ENCODE results near the gene ADAMTSL1. TPM values are rescaled to one million over a fixed set of nuclear protein-coding genes. Genes with fewer than 3 reads are reported as not detected.

Gene ADAMTSL1
- total and polyA plus RNA-seq, 2 donors (not counting 3 experiments of a cell fraction or from before 2014, with no cell fraction given) = 15.0 to 18.4 TPM

DNA sequence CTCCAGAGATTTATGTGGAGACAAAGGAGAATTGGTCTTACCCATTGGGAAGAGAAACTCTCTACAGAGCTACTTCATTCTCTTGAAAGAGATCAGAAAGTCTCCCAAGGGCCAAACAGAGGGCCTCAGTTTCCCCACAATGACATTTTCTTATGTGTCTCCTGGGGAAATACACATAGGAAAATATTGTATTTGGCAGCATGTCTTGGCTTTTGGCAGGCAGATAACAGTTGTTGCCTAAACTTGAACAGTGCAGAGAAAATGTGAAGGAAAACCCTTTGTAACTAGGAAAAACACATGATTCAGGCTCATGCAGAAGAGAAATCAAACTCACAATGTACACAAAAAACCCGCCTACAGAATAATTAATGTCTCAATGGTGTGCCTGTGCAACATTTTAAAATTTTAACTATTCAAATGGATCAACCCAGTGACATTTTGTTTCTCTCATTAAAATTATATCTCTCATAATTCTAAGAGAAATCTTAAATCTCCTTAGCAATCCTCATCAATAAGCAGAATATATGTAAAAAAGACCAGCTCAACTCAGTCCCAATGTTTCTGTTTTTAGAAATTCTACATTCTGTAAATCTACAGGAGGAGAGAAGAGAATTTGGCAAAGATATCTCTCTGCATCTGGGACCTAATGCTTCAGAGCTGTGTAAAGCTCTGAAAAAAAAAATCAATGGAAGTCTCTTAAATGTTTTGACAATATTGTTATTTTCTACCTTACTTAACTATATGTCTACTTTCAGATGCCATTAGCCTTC, 205.1 kb downstream of the ADAMTSL1 start:
- Histone ChIP-seq H3K9me3 (replicated peaks; ENCODE audit: control insufficient read depth, insufficient read depth, low read length) (no peaks in the 10 kb centered on the region), H3K4me2 (ENCODE audit: insufficient read depth, low read length) (no peak overlapping the region), H3K9ac (replicated peaks; ENCODE audit: extremely low read depth, insufficient read depth, low read length) (no peak overlapping the region), H3K4me3 (replicated peaks in 1 of 3; ENCODE audit: insufficient read depth in 1 of 3, low read depth in 1 of 3, low read length in 3 of 3) (no peak overlapping the region), H3K36me3 (ENCODE audit: control insufficient read depth in 2 of 2, extremely low read depth in 1 of 2, insufficient read depth in 2 of 2, low read length in 2 of 2) (no peaks in the 10 kb centered on the region), H3K79me2 (ENCODE audit: control insufficient read depth, insufficient read depth, low read length) (no peaks in the 10 kb centered on the region), H3K4me1 (ENCODE audit: control insufficient read depth, extremely low read depth, insufficient read depth, low read length) (peaks cover 2% of the 10 kb centered on the region), H3K27me3 (ENCODE audit: control insufficient read depth in 2 of 2, insufficient read depth in 2 of 2, low read length in 2 of 2) (no peaks in the 10 kb centered on the region), H2AFZ (ENCODE audit: low read depth, low read length) (no peak overlapping the region), H3K27ac (ENCODE audit: insufficient read depth, low read depth, low read length) (no peak overlapping the region), H3K9me1 (replicated peaks; ENCODE audit: control insufficient read depth, extremely low read depth, insufficient read depth, low read length) (no peaks in the 10 kb centered on the region), H4K20me1 (replicated peaks; ENCODE audit: control insufficient read depth, extremely low read depth, insufficient read depth, low read length) (no peaks in the 10 kb centered on the region)
- POLR2A ChIA-PET = no interaction called here
- BruUV-seq (replicated peaks) = no TSS peak
- DNase-seq (ENCODE audit: low read depth, low spot score) = peak; percentile 62
- FAIRE-seq = no peak
- TF ChIP-seq MAX (IDR thresholded peaks at IDR 0.05; ENCODE audit: insufficient read depth, insufficient read length) = no peak
- no peak for TF ChIP-seq GATA2 (IDR thresholded peaks at IDR 0.05; ENCODE audit: insufficient read depth, insufficient read length, low read depth, low read length)
- no peak for TF ChIP-seq POLR2AphosphoS5 (IDR thresholded peaks at IDR 0.05; ENCODE audit: insufficient read depth, low read depth, low read length)
- TF ChIP-seq EZH2 (IDR thresholded peaks at IDR 0.05; ENCODE audit: borderline replicate concordance, low read depth, low read length, severe bottlenecking) = no peak
- TF ChIP-seq POLR2A (IDR thresholded peaks at IDR 0.05; ENCODE audit: low read depth, low read length) = no peak
- TF ChIP-seq JUN (IDR thresholded peaks at IDR 0.05; ENCODE audit: borderline replicate concordance, insufficient read depth, insufficient read length, low read depth) = no peak
- no peak for TF ChIP-seq CTCF (IDR thresholded peaks at IDR 0.05; ENCODE audit: extremely low read depth in 1 of 2, insufficient read depth in 1 of 2, low read depth in 1 of 2, low read length in 2 of 2)
- TF ChIP-seq FOS (IDR thresholded peaks at IDR 0.05; ENCODE audit: borderline replicate concordance, insufficient read depth, low read length) = no peak
- TF ChIP-seq MYC (IDR thresholded peaks at IDR 0.05; ENCODE audit: low read depth, low read length) = no peak
- dilution Hi-C loops (cut with MboI; ENCODE audit: extremely low pct_ligation_motif_present, low sequenced_read_pairs) (no loop called here), intact Hi-C loops (cut with micrococcal nuclease) (loop anchor here (5.0 kb wide), 1 partner anchor 187 kb away; no protein-coding TSS in a partner anchor)
- CTCF ChIA-PET = no interaction called here
